ENCODE measurements around the gene MACROD2. TPM values are rescaled to one million over a fixed set of nuclear protein-coding genes. Genes with fewer than 3 reads are reported as not detected.

The MACROD2 gene
- polyA plus RNA-seq, 1 donor from 2014 or later = 23.2 TPM

DNA sequence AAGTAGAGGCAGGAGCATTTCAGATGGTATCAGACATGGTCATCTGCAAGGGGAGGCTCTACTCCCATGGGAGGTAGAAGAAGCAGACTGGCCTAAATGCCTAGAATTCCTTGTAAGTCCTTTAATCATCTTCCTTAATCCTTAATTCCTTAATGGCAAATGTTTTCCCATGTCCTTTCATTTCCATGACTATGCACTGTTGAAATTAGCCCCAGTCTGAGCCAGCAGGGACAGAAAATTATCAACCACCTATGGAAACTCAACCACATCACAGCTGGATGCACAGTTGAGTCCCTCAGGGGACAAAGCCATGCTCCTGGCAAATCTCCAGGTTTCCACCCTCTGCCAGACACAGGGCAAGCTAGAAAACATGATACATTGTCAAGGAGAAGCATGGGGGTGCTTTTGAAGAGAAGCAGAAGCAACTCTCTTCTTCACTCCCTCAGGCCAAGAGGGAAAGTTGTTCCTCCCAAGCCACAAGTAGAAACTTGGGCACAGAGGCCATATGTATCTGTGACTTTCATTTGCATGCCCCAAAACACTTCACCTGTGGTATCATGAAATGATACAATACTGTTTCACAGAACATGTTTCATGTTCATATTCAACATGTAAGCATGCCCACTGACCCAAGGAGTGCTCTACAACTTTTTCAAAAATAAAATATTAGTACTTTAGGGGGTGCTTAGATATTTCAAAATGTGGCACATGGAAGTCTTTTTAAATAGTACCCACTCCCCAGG, 1894.4 kb downstream of the MACROD2 start:
- no peaks in the 10 kb centered on the region for H3K9me2 ChIP-seq (ENCODE audit: insufficient read depth, low read length)
- no peak overlapping the region for H3K4me3 ChIP-seq (ENCODE audit: low read length)
- no peaks in the 10 kb centered on the region for H3K36me3 ChIP-seq (ENCODE audit: insufficient read depth, low read length)
- no peak overlapping the region for H3K9ac ChIP-seq (ENCODE audit: low read length)
- no peaks in the 10 kb centered on the region for H3K79me2 ChIP-seq (replicated peaks; ENCODE audit: insufficient read depth, low read length)
- H3K27me3 ChIP-seq (ENCODE audit: insufficient read depth, low read depth, low read length) = no peaks in the 10 kb centered on the region
- no peak overlapping the region for H2AFZ ChIP-seq (ENCODE audit: low read depth, low read length)
- no peak overlapping the region for H3K4me2 ChIP-seq (ENCODE audit: low read length)
- H4K20me1 ChIP-seq (ENCODE audit: insufficient read depth) = no peaks in the 10 kb centered on the region
- no peak overlapping the region for H3K27ac ChIP-seq (ENCODE audit: low read length)
- TF ChIP-seq, protein P1, sequence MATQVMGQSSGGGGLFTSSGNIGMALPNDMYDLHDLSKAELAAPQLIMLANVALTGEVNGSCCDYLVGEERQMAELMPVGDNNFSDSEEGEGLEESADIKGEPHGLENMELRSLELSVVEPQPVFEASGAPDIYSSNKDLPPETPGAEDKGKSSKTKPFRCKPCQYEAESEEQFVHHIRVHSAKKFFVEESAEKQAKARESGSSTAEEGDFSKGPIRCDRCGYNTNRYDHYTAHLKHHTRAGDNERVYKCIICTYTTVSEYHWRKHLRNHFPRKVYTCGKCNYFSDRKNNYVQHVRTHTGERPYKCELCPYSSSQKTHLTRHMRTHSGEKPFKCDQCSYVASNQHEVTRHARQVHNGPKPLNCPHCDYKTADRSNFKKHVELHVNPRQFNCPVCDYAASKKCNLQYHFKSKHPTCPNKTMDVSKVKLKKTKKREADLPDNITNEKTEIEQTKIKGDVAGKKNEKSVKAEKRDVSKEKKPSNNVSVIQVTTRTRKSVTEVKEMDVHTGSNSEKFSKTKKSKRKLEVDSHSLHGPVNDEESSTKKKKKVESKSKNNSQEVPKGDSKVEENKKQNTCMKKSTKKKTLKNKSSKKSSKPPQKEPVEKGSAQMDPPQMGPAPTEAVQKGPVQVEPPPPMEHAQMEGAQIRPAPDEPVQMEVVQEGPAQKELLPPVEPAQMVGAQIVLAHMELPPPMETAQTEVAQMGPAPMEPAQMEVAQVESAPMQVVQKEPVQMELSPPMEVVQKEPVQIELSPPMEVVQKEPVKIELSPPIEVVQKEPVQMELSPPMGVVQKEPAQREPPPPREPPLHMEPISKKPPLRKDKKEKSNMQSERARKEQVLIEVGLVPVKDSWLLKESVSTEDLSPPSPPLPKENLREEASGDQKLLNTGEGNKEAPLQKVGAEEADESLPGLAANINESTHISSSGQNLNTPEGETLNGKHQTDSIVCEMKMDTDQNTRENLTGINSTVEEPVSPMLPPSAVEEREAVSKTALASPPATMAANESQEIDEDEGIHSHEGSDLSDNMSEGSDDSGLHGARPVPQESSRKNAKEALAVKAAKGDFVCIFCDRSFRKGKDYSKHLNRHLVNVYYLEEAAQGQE (IDR thresholded peaks at IDR 0.05; ENCODE audit: borderline replicate concordance) = no peak
- no peak for TF ChIP-seq MXI1 (conservative IDR thresholded peaks at IDR 0.05; ENCODE audit: poor library complexity, severe bottlenecking)
- no peak for TF ChIP-seq SMC3 (conservative IDR thresholded peaks at IDR 0.05; ENCODE audit: poor library complexity)
- TF ChIP-seq EZH2 (IDR thresholded peaks at IDR 0.05; ENCODE audit: borderline replicate concordance, insufficient read depth, low read length, poor library complexity, severe bottlenecking) = no peak
- TF ChIP-seq EP300 (conservative IDR thresholded peaks at IDR 0.05; ENCODE audit: poor library complexity, severe bottlenecking) = no peak
- TF ChIP-seq, protein P2, sequence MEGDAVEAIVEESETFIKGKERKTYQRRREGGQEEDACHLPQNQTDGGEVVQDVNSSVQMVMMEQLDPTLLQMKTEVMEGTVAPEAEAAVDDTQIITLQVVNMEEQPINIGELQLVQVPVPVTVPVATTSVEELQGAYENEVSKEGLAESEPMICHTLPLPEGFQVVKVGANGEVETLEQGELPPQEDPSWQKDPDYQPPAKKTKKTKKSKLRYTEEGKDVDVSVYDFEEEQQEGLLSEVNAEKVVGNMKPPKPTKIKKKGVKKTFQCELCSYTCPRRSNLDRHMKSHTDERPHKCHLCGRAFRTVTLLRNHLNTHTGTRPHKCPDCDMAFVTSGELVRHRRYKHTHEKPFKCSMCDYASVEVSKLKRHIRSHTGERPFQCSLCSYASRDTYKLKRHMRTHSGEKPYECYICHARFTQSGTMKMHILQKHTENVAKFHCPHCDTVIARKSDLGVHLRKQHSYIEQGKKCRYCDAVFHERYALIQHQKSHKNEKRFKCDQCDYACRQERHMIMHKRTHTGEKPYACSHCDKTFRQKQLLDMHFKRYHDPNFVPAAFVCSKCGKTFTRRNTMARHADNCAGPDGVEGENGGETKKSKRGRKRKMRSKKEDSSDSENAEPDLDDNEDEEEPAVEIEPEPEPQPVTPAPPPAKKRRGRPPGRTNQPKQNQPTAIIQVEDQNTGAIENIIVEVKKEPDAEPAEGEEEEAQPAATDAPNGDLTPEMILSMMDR (IDR thresholded peaks at IDR 0.05; ENCODE audit: poor library complexity, severe bottlenecking) = no peak
- H3F3A ChIP-seq (ENCODE audit: insufficient read depth, low read length, poor library complexity, severe bottlenecking) = no peaks in the 10 kb centered on the region
- no peaks in the 10 kb centered on the region for H3K9me3 ChIP-seq (ENCODE audit: low read length)

DNA sequence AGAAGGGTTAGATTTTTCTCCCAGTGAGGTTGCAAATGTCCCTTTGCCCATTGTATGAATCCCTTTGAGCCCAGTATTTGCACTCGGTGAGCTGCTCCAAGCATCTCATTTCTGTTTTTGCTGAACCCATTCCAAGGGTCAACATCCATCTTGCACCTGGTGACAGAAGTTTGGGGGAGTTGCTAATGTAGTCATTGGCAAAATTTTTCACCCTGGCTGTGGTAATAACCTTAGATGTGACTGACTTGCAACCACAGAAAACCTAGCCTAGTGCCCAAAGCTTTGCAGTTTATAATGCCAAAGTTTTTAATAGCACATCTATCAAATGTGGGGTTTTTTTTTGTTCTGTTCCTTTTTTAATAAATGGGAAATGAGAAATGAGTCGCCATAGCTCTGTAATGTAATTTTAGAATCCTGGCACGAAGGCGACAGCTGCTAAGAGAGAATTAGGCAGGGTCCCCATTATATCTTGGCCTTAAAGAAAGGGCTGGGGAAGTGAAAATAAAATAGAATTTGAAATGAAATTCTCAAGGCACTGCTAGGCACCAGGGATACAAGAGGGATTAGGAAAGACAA, 1895.2 kb downstream of the MACROD2 start:
- Histone ChIP-seq H3K9me2 (ENCODE audit: insufficient read depth, low read length) (no peaks in the 10 kb centered on the region), H3K27ac (ENCODE audit: low read length) (no peak overlapping the region), H3K79me2 (replicated peaks; ENCODE audit: insufficient read depth, low read length) (no peaks in the 10 kb centered on the region), H3K4me2 (ENCODE audit: low read length) (no peak overlapping the region), H3K36me3 (ENCODE audit: insufficient read depth, low read length) (no peaks in the 10 kb centered on the region), H3K9me3 (ENCODE audit: low read length) (no peaks in the 10 kb centered on the region), H3K4me3 (ENCODE audit: low read length) (no peak overlapping the region), H3K27me3 (ENCODE audit: insufficient read depth, low read depth, low read length) (no peaks in the 10 kb centered on the region), H3F3A (ENCODE audit: insufficient read depth, low read length, poor library complexity, severe bottlenecking) (no peaks in the 10 kb centered on the region), H2AFZ (ENCODE audit: low read depth, low read length) (no peak overlapping the region), H3K9ac (ENCODE audit: low read length) (no peak overlapping the region), H4K20me1 (ENCODE audit: insufficient read depth) (no peaks in the 10 kb centered on the region)
- TF ChIP-seq RAD21 (conservative IDR thresholded peaks at IDR 0.05) (no peak), POLR2AphosphoS5 (IDR thresholded peaks at IDR 0.05) (no peak), MXI1 (conservative IDR thresholded peaks at IDR 0.05; ENCODE audit: poor library complexity, severe bottlenecking) (no peak), SMC3 (conservative IDR thresholded peaks at IDR 0.05; ENCODE audit: poor library complexity) (no peak), EZH2 (IDR thresholded peaks at IDR 0.05; ENCODE audit: borderline replicate concordance, insufficient read depth, low read length, poor library complexity, severe bottlenecking) (no peak), EP300 (conservative IDR thresholded peaks at IDR 0.05; ENCODE audit: poor library complexity, severe bottlenecking) (no peak), TAF1 (IDR thresholded peaks at IDR 0.05; ENCODE audit: low read depth) (no peak)
- TF ChIP-seq, protein P1 (IDR thresholded peaks at IDR 0.05; ENCODE audit: borderline replicate concordance) = no peak
- TF ChIP-seq, protein P2 (IDR thresholded peaks at IDR 0.05; ENCODE audit: poor library complexity, severe bottlenecking) = no peak
